Activated CD8-positive, alpha-beta T cell treated with anti-CD3 and anti-CD28 coated beads, Interleukin-2, amount 10 ng/mL, durations not matched to agents 7 days and 5 days (primary cell): Measurements from ENCODE around the gene SLC11A2. TPM values are rescaled to one million over a fixed set of nuclear protein-coding genes. Genes with fewer than 3 reads are reported as not detected.
"Not testable (repeated sequence)": the region's sequence is repeated elsewhere in the genome, so short reads cannot be mapped to it uniquely, and the experiment has no call there.

ENCODE experiments used
- ATAC-seq: fragments of 150-1000 bp; cut with Tn5 transposase; one replicate; pipeline ENCODE4 v1.10.0; 2021; ENCODE audit warnings: moderate library complexity
- CTCF ChIA-PET: fragments of 350-600 bp; sonication (Branson Sonifier 250); formaldehyde crosslinking; loops from one replicate; lab custom pipeline; 2021; ENCODE audit warnings: antibody characterized with exemption; lab: Charles Lee
- POLR2A ChIA-PET: fragments of 350-600 bp; sonication (Branson Sonifier 250); formaldehyde crosslinking; loops from one replicate; lab custom pipeline; 2021; ENCODE audit warnings: antibody characterized with exemption; lab: Charles Lee
- DNase-seq: peaks from one replicate; pipeline ENCODE4 v3.0.0-alpha.2; 2020
- H3K27ac Mint-ChIP-seq: one replicate; pipeline ENCODE4 v1.8.0; 2021; ENCODE audit warnings: mild to moderate bottlenecking, mixed read lengths
- H3K27me3 Mint-ChIP-seq: one replicate; pipeline ENCODE4 v1.8.0; 2021; ENCODE audit warnings: low read depth, mixed read lengths
- H3K36me3 Mint-ChIP-seq: one replicate; pipeline ENCODE4 v1.8.0; 2021; ENCODE audit warnings: low read depth, mixed read lengths
- H3K4me1 Mint-ChIP-seq: one replicate; pipeline ENCODE4 v1.8.0; 2021; ENCODE audit warnings: low read depth, mixed read lengths
- H3K4me3 Mint-ChIP-seq: one replicate; pipeline ENCODE4 v1.8.0; 2021; ENCODE audit warnings: mild to moderate bottlenecking, mixed read lengths
- H3K9me3 Mint-ChIP-seq: one replicate; pipeline ENCODE4 v1.8.0; 2022; ENCODE audit warnings: mixed read lengths; ENCODE audit not compliant: insufficient read depth
- total RNA-seq, 2 experiments: library from RNA; stranded (reverse); gene quantifications; one replicate each; pipeline ENCODE4 v1.2.3, GENCODE V29; 2021

Gene SLC11A2
- total RNA-seq, 2 experiments from 2014 or later, result 29.9 to 36.1 TPM

- peaks cover 3% of the 10 kb centered on the region for H3K4me1 Mint-ChIP-seq
- no peak for ATAC-seq
- ChIA-PET CTCF (no interaction called here), POLR2A (no interaction called here)
- peaks cover 2% of the 10 kb centered on the region for H3K27me3 Mint-ChIP-seq
- H3K27ac Mint-ChIP-seq, result no peak overlapping the region
- DNase-seq, result no peak
- peaks cover 10% of the 10 kb centered on the region for H3K9me3 Mint-ChIP-seq
- H3K4me3 Mint-ChIP-seq, result no peak overlapping the region
- H3K36me3 Mint-ChIP-seq, result peaks cover 15% of the 10 kb centered on the region
Observed at GRCh38 chr12:50937653-50938052, 88.5 kb downstream of the SLC11A2 start.

- ATAC-seq (no peak), DNase-seq (no peak)
- peaks cover 10% of the 10 kb centered on the region for H3K9me3 Mint-ChIP-seq
- H3K4me1 Mint-ChIP-seq, result peaks cover 3% of the 10 kb centered on the region
- peaks cover 15% of the 10 kb centered on the region for H3K36me3 Mint-ChIP-seq
- no peak overlapping the region for H3K27ac Mint-ChIP-seq
- H3K27me3 Mint-ChIP-seq, result peaks cover 2% of the 10 kb centered on the region
- H3K4me3 Mint-ChIP-seq, result no peak overlapping the region
- ChIA-PET CTCF (no interaction called here), POLR2A (no interaction called here)
Observed at GRCh38 chr12:50936821-50937530, 89.2 kb downstream of the SLC11A2 start.

DNA sequence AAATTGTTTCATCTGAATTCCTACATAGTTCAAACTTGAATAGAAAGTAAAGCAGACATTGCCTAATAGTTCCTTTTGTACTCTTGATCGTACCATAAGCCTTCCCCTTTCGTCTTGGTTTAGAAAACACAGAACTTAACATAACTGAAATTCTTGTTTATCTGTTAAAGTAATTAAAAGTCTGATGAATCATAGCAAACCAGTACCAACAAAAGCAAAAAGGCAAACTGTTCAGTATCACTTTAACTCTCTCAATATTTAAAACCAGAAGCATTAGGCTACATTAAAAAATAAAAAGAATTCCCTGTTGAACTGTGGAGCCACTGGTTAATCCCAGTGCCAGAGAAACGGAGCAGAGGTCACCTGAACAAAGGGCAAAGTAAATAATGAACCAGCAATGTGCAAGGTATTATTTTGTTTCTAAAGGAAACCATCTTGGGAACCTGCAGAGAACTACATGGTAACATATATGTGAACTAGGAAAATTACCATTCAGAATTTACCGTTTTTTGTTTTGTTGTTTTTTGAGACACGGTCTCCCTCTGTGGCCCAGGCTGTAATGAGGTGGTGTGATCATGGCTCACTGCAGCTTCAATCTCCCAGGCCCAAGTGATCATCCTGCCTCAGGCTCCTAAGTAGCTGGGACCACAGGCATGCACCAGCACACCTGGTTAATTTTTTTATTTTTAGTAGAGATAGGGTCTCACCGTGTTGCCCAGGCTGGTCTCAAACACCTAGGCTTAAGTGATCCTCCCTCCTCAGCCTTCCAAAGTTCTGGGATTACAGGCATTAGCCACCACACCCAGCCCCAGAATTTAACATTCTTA lies 91.0 kb downstream of the SLC11A2 start:
- no peak for ATAC-seq

GRCh38 chr12:50934371-50934851 lies 91.8 kb downstream of the SLC11A2 start:
- peaks cover 3% of the 10 kb centered on the region for H3K4me1 Mint-ChIP-seq

More for the DNA sequence above, 91.0 kb downstream of the SLC11A2 start:
- Mint-ChIP-seq H3K27me3 (peaks cover 2% of the 10 kb centered on the region), H3K4me3 (no peak overlapping the region), H3K4me1 (peaks cover 3% of the 10 kb centered on the region), H3K27ac (no peak overlapping the region), H3K9me3 (peaks cover 10% of the 10 kb centered on the region), H3K36me3 (peaks cover 15% of the 10 kb centered on the region)
- CTCF ChIA-PET, result no interaction called here
- DNase-seq, result no peak
- POLR2A ChIA-PET, result no interaction called here

DNA sequence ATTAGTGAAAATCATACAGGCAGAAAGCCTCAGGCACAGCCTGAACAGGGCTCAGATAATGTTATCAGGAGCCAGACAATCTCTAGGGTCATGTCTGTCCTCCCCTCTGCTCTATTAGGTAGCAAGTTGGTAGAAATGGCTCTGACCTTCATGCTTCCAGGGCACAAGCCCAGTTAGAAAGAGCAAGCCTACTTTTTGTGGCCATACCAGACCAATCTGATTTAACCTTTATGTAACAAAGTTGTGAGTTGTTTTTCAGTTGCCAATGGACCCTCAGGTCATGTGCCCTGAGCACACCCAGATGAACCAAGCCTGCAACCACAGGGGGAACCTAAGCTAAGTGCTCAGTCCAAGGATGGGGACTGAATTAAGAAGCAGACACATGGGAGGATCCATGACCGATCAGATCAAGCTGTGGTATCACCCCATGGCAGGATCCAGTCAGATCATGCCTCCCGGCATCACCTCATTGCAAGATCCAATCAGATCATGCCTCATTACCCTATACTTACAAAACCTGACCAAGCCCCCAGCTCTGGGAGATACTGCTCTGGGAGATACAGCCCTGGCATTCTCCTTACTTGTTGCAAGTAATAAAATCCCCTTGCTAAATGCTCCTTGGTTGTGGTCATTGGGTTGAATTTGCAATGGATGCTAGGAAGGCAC lies 92.6 kb downstream of the SLC11A2 start:
- no peak for DNase-seq
- ATAC-seq, result no peak
- POLR2A ChIA-PET, result no interaction called here
- CTCF ChIA-PET, result no interaction called here
- H3K27ac Mint-ChIP-seq, result no peak overlapping the region
- H3K27me3 Mint-ChIP-seq, result peaks cover 2% of the 10 kb centered on the region
- H3K9me3 Mint-ChIP-seq, result peaks cover 10% of the 10 kb centered on the region
- H3K4me3 Mint-ChIP-seq, result no peak overlapping the region
- peaks cover 17% of the 10 kb centered on the region for H3K36me3 Mint-ChIP-seq
- peaks cover 5% of the 10 kb centered on the region for H3K4me1 Mint-ChIP-seq

More at GRCh38 chr12:50934371-50934851, 91.8 kb downstream of the SLC11A2 start:
- CTCF ChIA-PET, result no interaction called here
- H3K27ac Mint-ChIP-seq, result no peak overlapping the region
- peaks cover 10% of the 10 kb centered on the region for H3K9me3 Mint-ChIP-seq
- no peak for DNase-seq
- POLR2A ChIA-PET, result no interaction called here
- ATAC-seq, result no peak
- peaks cover 19% of the 10 kb centered on the region for H3K36me3 Mint-ChIP-seq
- H3K27me3 Mint-ChIP-seq, result peaks cover 2% of the 10 kb centered on the region
- no peak overlapping the region for H3K4me3 Mint-ChIP-seq

DNA sequence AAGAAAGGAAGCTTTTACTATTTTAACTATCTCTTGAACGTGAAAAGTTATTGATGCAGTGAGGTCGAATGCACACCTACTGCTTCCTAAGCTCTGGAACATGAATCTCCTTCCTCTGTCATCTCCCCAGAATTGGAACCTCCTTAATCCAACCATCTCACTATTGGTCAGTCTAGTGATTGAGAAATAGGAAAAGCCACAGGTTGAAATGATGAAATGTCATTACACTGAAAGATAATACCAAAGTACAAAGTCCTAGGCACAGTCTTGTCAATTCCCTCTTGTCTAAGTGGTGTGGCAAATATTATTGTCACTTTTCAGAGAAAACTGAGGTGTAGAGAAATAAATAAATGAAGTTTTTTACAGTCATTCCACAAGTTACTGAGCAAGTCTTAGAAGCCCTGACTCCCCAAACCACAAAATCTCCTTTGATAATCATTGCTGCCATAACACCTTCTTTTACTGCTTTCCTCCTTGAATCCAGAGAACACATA lies 93.3 kb downstream of the SLC11A2 start:
- ChIA-PET POLR2A (no interaction called here), CTCF (no interaction called here)
- Mint-ChIP-seq H3K9me3 (peaks cover 10% of the 10 kb centered on the region), H3K4me3 (no peak overlapping the region), H3K27me3 (peaks cover 2% of the 10 kb centered on the region), H3K36me3 (peaks cover 16% of the 10 kb centered on the region), H3K4me1 (peaks cover 11% of the 10 kb centered on the region), H3K27ac (no peak overlapping the region)
- DNase-seq (no peak), ATAC-seq (no peak)

DNA sequence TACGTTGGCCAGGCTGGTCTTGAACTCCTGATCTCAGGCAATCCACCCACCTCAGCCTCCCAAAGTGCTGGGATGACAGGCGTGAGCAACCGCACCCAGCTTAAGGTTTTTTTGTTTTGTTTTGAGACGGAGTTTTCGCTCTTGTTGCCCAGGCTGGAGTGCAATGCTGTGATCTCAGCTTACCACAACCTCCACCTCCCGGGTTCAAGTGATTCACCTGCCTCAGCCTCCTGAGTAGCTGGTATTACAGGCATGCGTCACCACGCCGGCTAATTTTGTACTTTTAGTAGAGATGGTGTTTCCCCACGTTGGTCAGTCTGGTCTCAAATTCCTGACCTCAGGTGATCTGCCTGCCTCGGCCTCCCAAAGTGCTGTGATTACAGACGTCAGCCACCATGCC lies 95.7 kb downstream of the SLC11A2 start:
- H3K27ac Mint-ChIP-seq, H3K4me3 Mint-ChIP-seq, H3K9me3 Mint-ChIP-seq, H3K27me3 Mint-ChIP-seq, POLR2A ChIA-PET, H3K36me3 Mint-ChIP-seq, ATAC-seq, DNase-seq: not testable (repeated sequence)
- CTCF ChIA-PET, result interaction anchor here (1.3 to 1.6 kb wide), 2 partner anchors 95 to 117 kb away, joined by 3 to 6 read pairs; partner anchors contain the start of gene SLC11A2
- H3K4me1 Mint-ChIP-seq, result peaks cover 25% of the 10 kb centered on the region

DNA sequence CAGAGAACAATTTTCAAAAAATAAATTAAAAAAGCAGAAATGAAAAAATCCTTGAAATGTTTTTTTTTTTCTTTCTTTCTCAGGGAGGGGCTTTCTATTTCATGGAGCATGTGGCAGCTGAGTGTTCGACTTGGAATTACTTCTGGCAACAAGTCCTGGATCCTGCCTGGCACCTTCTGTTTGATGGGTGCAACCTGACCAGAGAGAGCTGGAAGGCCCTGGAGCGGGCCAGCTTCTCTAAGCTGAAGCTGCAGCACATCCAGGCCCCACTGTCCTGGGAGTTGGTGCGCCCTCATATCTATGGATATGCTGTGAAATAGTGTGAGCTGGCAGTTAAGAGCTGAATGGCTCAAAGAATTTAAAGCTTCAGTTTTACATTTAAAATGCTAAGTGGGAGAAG lies 96.4 kb downstream of the SLC11A2 start:
- DNase-seq, result no peak
- CTCF ChIA-PET, result interaction anchor here (1.6 kb wide), 1 partner anchor 96 kb away, joined by 6 read pairs; the partner anchor contains the start of gene SLC11A2
- no peak overlapping the region for H3K27ac Mint-ChIP-seq
- no peak overlapping the region for H3K4me3 Mint-ChIP-seq
- peaks cover 8% of the 10 kb centered on the region for H3K36me3 Mint-ChIP-seq
- H3K4me1 Mint-ChIP-seq, result peaks cover 31% of the 10 kb centered on the region
- no peak for ATAC-seq
- H3K27me3 Mint-ChIP-seq, result no peaks in the 10 kb centered on the region
- POLR2A ChIA-PET, result no interaction called here
- no peaks in the 10 kb centered on the region for H3K9me3 Mint-ChIP-seq

Other genes starting within 250 kb of the SLC11A2 start
- gene TMPRSS12, start 183.5 kb downstream of the SLC11A2 start, total RNA-seq, result not detected
- gene HIGD1C, start 73.8 kb downstream of the SLC11A2 start, total RNA-seq, result not detected
- gene LETMD1, start 21.9 kb upstream of the SLC11A2 start, total RNA-seq, result 10 to 100 TPM; 60.1 to 69.7 TPM
- gene CSRNP2, start 57.2 kb upstream of the SLC11A2 start, total RNA-seq, result 10 to 100 TPM; 13.4 to 13.7 TPM
- gene TFCP2, start 146.8 kb upstream of the SLC11A2 start, total RNA-seq, result 10 to 100 TPM; 34.5 to 38.8 TPM
- gene POU6F1, start 191.7 kb upstream of the SLC11A2 start, total RNA-seq, result 1 to 10 TPM; 1.3 to 2.2 TPM
- 100 to 1,000 TPM; 186 TPM for gene DAZAP2, start 212.4 kb upstream of the SLC11A2 start, total RNA-seq
- gene SMAGP, start 244.0 kb upstream of the SLC11A2 start, total RNA-seq, result 1 to 10 TPM; 4.3 to 4.7 TPM